H9 (cell line): Measurements from ENCODE around the gene F3. TPM values are rescaled to one million over a fixed set of nuclear protein-coding genes. Genes with fewer than 3 reads are reported as not detected.

Source experiments
- DNase-seq: peaks from one replicate; pipeline ENCODE4 v3.0.0-alpha.2; 2017
- H2AFZ ChIP-seq: one replicate; pipeline ENCODE4 v1.6.1; 2013; ENCODE audit warnings: mild to moderate bottlenecking, low read length, control low read depth, moderate library complexity
- H2AK5ac ChIP-seq: 2 replicates; pipeline ENCODE4 v1.6.1; 2013; ENCODE audit warnings: low read length, control low read depth, mixed read lengths; ENCODE audit not compliant: insufficient read length
- H2BK120ac ChIP-seq: one replicate; pipeline ENCODE4 v1.6.1; 2013; ENCODE audit warnings: low read depth, mild to moderate bottlenecking, low read length, control low read depth, inconsistent platforms; ENCODE audit not compliant: poor library complexity, severe bottlenecking
- H2BK12ac ChIP-seq: 2 replicates; pipeline ENCODE4 v1.6.1; 2013; ENCODE audit warnings: low read length, control low read depth, mixed read lengths, low read depth; ENCODE audit not compliant: insufficient read length
- H2BK15ac ChIP-seq: 2 replicates; pipeline ENCODE4 v1.6.1; 2013; ENCODE audit warnings: low read depth, low read length, control low read depth
- H2BK20ac ChIP-seq: one replicate; pipeline ENCODE4 v1.6.1; 2013; ENCODE audit warnings: low read depth, mild to moderate bottlenecking, low read length, control low read depth, inconsistent platforms; ENCODE audit not compliant: poor library complexity, severe bottlenecking
- H2BK5ac ChIP-seq: 2 replicates; pipeline ENCODE4 v1.6.1; 2013; ENCODE audit warnings: low read length, control low read depth, mixed read lengths; ENCODE audit not compliant: insufficient read length
- H3K14ac ChIP-seq: 2 replicates; pipeline ENCODE4 v1.6.1; 2013; ENCODE audit warnings: low read length, control low read depth; ENCODE audit not compliant: insufficient read depth
- H3K18ac ChIP-seq: 2 replicates; pipeline ENCODE4 v1.6.1; 2013; ENCODE audit warnings: low read depth, mild to moderate bottlenecking, mixed read lengths, low read length, control low read depth; ENCODE audit not compliant: insufficient read length
- H3K23ac ChIP-seq: 2 replicates; pipeline ENCODE4 v1.6.1; 2013; ENCODE audit warnings: low read length, control low read depth, mixed read lengths, low read depth; ENCODE audit not compliant: insufficient read length
- H3K23me2 ChIP-seq: 2 replicates; pipeline ENCODE4 v1.6.1; 2013; ENCODE audit warnings: low read depth, mild to moderate bottlenecking, mixed read lengths, low read length, control low read depth; ENCODE audit not compliant: insufficient read length, poor library complexity, severe bottlenecking
- H3K27ac ChIP-seq: 2 replicates; pipeline ENCODE4 v1.5.1; 2013; ENCODE audit warnings: low read length, control low read depth, mixed read lengths, low read depth; ENCODE audit not compliant: insufficient read length
- H3K27me3 ChIP-seq: 2 replicates; pipeline ENCODE4 v1.6.1; 2013; ENCODE audit warnings: low read length, control low read depth, inconsistent platforms; ENCODE audit not compliant: insufficient read depth
- H3K4ac ChIP-seq: 2 replicates; pipeline ENCODE4 v1.6.1; 2013; ENCODE audit warnings: low read depth, mild to moderate bottlenecking, control low read depth, inconsistent platforms, low read length, moderate library complexity
- H3K4me1 ChIP-seq: 2 replicates; pipeline ENCODE4 v1.6.1; 2013; ENCODE audit warnings: low read length, control low read depth, inconsistent platforms; ENCODE audit not compliant: insufficient read depth
- H3K4me2 ChIP-seq: 2 replicates; pipeline ENCODE4 v1.6.1; 2013; ENCODE audit warnings: low read length, control low read depth, mixed read lengths; ENCODE audit not compliant: insufficient read length, insufficient read depth
- H3K56ac ChIP-seq: 2 replicates; pipeline ENCODE4 v1.6.1; 2013; ENCODE audit warnings: low read depth, mild to moderate bottlenecking, mixed read lengths, low read length, control low read depth; ENCODE audit not compliant: insufficient read length
- H3K79me1 ChIP-seq: 2 replicates; pipeline ENCODE4 v1.6.1; 2013; ENCODE audit warnings: low read depth, mild to moderate bottlenecking, moderate library complexity, low read length, control low read depth, inconsistent platforms; ENCODE audit not compliant: insufficient read depth, poor library complexity, severe bottlenecking
- H3K79me2 ChIP-seq: 2 replicates; pipeline ENCODE4 v1.6.1; 2013; ENCODE audit warnings: low read length, control low read depth, inconsistent platforms; ENCODE audit not compliant: insufficient read depth
- H3K9ac ChIP-seq: 2 replicates; pipeline ENCODE4 v1.6.1; 2013; ENCODE audit warnings: low read length, control low read depth, mixed read lengths; ENCODE audit not compliant: insufficient read length; ENCODE audit errors: extremely low read depth
- H3K9me3 ChIP-seq: one replicate; pipeline ENCODE4 v1.6.1; 2013; ENCODE audit warnings: low read depth, low read length, inconsistent platforms; ENCODE audit not compliant: control insufficient read depth
- H3T11ph ChIP-seq: one replicate; pipeline ENCODE4 v1.6.1; 2013; ENCODE audit warnings: mild to moderate bottlenecking, low read length, control low read depth, inconsistent platforms
- H4K20me1 ChIP-seq: one replicate; pipeline ENCODE4 v1.6.1; 2013; ENCODE audit not compliant: control insufficient read depth, insufficient read length, insufficient read depth
- H4K5ac ChIP-seq: 2 replicates; pipeline ENCODE4 v1.6.1; 2013; ENCODE audit warnings: low read depth, mild to moderate bottlenecking, mixed read lengths, low read length, control low read depth; ENCODE audit not compliant: insufficient read length
- H4K8ac ChIP-seq: replicated peaks from 2 replicates; pipeline ENCODE4 v1.6.1; 2013; ENCODE audit warnings: low read length, control low read depth, mixed read lengths, low read depth; ENCODE audit not compliant: insufficient read length
- H4K91ac ChIP-seq: 2 replicates; pipeline ENCODE4 v1.6.1; 2013; ENCODE audit warnings: low read depth, mild to moderate bottlenecking, moderate library complexity, mixed read lengths, low read length, control low read depth; ENCODE audit not compliant: insufficient read length
- H3K27ac Mint-ChIP-seq, 3 experiments: 2 replicates in 2 of 3; 3 replicates in 1 of 3; pipeline ENCODE4 v1.8.0; 2020 to 2021; ENCODE audit warnings: mixed read lengths in 3 of 3, mild to moderate bottlenecking in 1 of 3, moderate library complexity in 1 of 3
- H3K27me3 Mint-ChIP-seq: 2 replicates; pipeline ENCODE4 v1.8.0; 2021; ENCODE audit warnings: low read depth, mild to moderate bottlenecking, moderate library complexity, mixed read lengths
- H3K36me3 Mint-ChIP-seq, 3 experiments: 2 replicates in 2 of 3; 3 replicates in 1 of 3; pipeline ENCODE4 v1.8.0; 2020 to 2021; ENCODE audit warnings: low read depth in 3 of 3, mixed read lengths in 3 of 3; ENCODE audit not compliant: insufficient read depth in 1 of 3
- H3K4me1 Mint-ChIP-seq, 2 experiments: 2 replicates each; pipeline ENCODE4 v1.8.0; 2020; ENCODE audit warnings: mixed read lengths in 2 of 2
- H3K4me3 Mint-ChIP-seq, 2 experiments: 2 replicates in 1 of 2; 3 replicates in 1 of 2; pipeline ENCODE4 v1.8.0; 2020 to 2021; ENCODE audit warnings: mild to moderate bottlenecking in 2 of 2, mixed read lengths in 2 of 2, moderate library complexity in 1 of 2
- H3K9me3 Mint-ChIP-seq, 2 experiments: 2 replicates in 1 of 2; 3 replicates in 1 of 2; pipeline ENCODE4 v1.8.0; 2020; ENCODE audit warnings: mild to moderate bottlenecking in 2 of 2, mixed read lengths in 2 of 2, moderate library complexity in 1 of 2
- CTCF ChIP-seq: fragments of 200-600 bp; sonication (generic); conservative IDR thresholded peaks from 3 replicates; pipeline ENCODE4 v1.8.0; 2021; ENCODE audit warnings: antibody characterized with exemption, mild to moderate bottlenecking
- WGBS: extraction: QIAGEN DNeasy Blood & Tissue Kit; methylation state at CpG from one replicate; pipeline ENCODE4 v1.1.7; 2013; ENCODE audit warnings: missing lambda C conversion rate, low lambda C conversion rate, mixed read lengths; ENCODE audit not compliant: insufficient read length; ENCODE audit errors: extremely low coverage; 5-methylcytosine and 5-hydroxymethylcytosine counted together
- total RNA-seq: library from RNA; stranded (reverse); gene quantifications from 2 replicates; pipeline ENCODE4 v1.2.1, GENCODE V29; 2021

F3 gene
- total RNA-seq, 1 experiment from 2014 or later, result 21.7 TPM

GRCh38 chr1:94559921-94560320 lies 18.4 kb upstream of the F3 start:
- no peak for DNase-seq
- H3K9me3 Mint-ChIP-seq, result peaks cover 3 to 5% of the 10 kb centered on the region in 2 experiments; a peak in 3 of 5 replicates
- no peak overlapping the region for H2AK5ac ChIP-seq
- no peak overlapping the region for H2BK15ac ChIP-seq
- H3K4me1 Mint-ChIP-seq, result peaks cover 4 to 11% of the 10 kb centered on the region in 2 experiments
- H3K4me1 ChIP-seq, result no peaks in the 10 kb centered on the region
- peaks cover 0 to 6% (median 0%) of the 10 kb centered on the region in 3 experiments; a peak in 2 of 7 replicates for H3K36me3 Mint-ChIP-seq
- no peak overlapping the region for H4K5ac ChIP-seq
- no peak overlapping the region for H3K27ac ChIP-seq
- H2BK120ac ChIP-seq, result no peak overlapping the region
- H3K23me2 ChIP-seq, result peaks cover 4% of the 10 kb centered on the region
- no peaks in the 10 kb centered on the region for H4K20me1 ChIP-seq
- H2BK20ac ChIP-seq, result no peak overlapping the region
- H2AFZ ChIP-seq, result no peak overlapping the region
- H3K27ac Mint-ChIP-seq, result no peak overlapping the region; a peak in 1 of 7 replicates
- no peak overlapping the region for H3K4ac ChIP-seq
- H3K27me3 ChIP-seq, result no peaks in the 10 kb centered on the region
- H3K79me1 ChIP-seq, result no peaks in the 10 kb centered on the region
- H3K9me3 ChIP-seq, result no peaks in the 10 kb centered on the region
- H3K18ac ChIP-seq, result no peak overlapping the region
- no peak overlapping the region for H4K8ac ChIP-seq
- H3K14ac ChIP-seq, result no peak overlapping the region
- no peak overlapping the region for H3K23ac ChIP-seq
- no peak overlapping the region for H2BK12ac ChIP-seq
- H3K27me3 Mint-ChIP-seq, result no peaks in the 10 kb centered on the region
- H2BK5ac ChIP-seq, result no peak overlapping the region
- no peak for TF ChIP-seq CTCF
- H3K4me2 ChIP-seq, result no peak overlapping the region
- H3K4me3 Mint-ChIP-seq, result no peak overlapping the region
- no peak overlapping the region for H3T11ph ChIP-seq
- no CpG with 5 or more reads among the region's 1 CpG for WGBS
- no peak overlapping the region for H3K56ac ChIP-seq
- H3K79me2 ChIP-seq, result no peaks in the 10 kb centered on the region
- H4K91ac ChIP-seq, result no peak overlapping the region
- no peak overlapping the region for H3K9ac ChIP-seq
